ENCODE results near the gene TRPV3.
"Not testable (repeated sequence)": the region's sequence is repeated elsewhere in the genome, so short reads cannot be mapped to it uniquely, and the experiment has no call there.

TRPV3 gene

DNA sequence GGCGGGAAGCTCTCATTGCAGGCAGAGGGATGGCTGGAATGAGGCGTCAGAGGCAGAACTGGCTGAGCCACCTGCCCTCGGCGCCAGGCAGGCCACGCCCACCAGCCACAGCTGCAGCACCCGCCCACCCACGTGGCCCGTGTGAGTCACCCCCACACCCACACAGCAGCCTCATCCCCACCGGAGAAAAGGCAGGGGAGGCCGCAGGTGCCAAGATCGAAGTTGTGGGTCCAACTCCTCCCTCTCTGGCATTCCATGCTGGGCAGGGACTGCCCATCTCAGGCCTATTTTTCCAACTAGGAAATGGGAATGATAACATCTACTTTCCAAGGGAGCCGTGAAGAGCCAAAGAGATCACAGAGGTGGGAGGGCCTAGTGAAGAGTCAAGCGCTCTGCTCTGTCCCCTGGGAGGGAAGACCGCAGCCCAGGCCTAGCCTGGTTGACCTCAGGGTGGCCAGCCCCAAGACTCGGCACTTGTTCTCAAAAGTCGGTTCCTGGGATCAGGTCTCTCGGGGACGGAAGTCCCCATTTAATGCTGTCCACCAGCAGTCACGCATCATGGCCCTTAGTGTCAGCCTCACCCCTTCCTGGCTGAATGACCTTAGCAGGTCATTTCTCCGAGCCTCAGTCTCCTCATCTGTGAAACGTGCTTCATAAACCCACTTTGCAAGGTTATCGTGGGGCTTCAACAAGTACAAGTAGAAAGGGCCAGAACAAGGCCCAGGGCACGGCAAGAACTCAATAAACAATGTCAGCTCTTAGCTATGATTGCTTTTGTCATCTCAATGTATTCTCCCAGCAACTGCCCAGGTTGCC is at the start of gene TRPV3:
Gene TRPV3 (minus strand): TSS at position 45 of the 816 bp plus-strand sequence. CDS start 2,962 bp downstream, outside the sequence.
- DNase-seq = peak; percentile 3

DNA sequence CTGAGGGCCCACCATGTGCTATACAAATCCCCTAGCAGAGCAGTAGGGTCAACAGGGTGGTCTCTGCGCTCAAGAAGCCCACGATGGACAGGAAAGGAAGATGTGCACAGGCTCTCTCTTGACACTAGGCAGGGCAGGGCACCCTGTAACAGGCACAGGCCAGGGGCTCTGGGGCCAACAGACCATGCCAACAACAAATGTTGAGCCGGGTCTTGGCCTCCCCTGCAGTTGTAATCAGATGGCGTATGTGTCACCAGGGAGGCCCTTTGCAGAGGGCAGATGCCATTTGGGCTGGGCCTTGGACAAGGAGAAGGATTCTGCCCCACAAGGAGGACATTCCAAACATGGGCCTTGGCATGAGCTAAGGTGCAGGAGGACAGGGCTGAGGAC is 46.3 kb upstream of the TRPV3 start:
- DNase-seq = no peak

DNA sequence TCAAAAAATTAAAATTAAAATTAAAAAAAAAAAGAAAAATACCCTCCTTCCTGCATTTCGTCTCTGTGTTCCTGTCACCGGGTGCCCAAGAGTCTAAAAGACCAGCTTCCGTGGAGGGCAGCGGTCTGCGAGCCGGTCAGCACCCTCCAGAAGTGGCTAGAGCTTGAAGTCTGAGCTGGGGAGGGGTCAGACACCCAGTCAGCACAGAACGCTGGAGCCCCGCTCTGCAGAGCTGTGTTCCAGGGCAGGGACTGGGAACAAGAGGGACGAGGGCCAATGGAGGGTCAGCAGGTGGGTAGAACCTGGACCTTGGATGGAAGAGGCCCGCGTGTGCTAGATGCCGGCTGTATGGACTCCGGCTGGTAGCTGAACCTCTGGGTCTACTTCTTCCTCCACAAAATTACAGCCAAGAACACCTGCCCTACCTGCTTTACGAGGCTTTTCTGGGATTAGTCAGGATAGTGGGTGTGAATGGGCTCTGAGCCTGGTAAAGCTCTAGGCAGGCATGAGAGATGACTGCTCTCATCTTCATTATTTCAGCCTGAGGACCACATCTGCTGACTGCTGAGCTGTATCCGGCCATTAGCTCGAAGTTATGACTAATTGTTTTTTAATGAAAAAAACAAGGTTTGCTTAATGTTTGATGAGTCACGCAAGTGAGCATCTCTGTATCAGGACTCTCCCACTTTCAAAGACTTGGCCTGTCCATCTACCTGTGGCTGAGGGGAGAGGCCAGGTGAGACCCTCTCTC is 45.7 kb upstream of the TRPV3 start:
- no peak for DNase-seq

DNA sequence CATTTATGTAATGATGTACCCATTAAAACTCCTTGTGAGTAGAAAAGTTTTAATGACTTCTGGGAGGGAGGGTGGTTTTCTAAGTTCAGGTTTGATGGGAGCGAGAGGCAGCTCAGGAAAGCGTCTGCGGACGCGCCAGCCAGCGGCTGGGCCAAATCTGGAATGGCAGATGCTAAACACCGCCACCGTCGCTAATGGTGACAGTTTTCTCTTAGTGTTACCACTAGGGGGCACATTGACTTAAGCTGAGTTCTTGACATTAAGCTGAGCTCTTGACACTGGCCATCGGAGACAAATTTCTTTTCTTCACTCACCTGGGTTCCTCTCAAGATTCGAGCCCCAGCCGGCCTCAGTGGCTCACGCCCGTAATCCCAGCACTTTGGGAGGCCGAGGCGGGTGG is 44.9 kb upstream of the TRPV3 start:
- DNase-seq = no peak

DNA sequence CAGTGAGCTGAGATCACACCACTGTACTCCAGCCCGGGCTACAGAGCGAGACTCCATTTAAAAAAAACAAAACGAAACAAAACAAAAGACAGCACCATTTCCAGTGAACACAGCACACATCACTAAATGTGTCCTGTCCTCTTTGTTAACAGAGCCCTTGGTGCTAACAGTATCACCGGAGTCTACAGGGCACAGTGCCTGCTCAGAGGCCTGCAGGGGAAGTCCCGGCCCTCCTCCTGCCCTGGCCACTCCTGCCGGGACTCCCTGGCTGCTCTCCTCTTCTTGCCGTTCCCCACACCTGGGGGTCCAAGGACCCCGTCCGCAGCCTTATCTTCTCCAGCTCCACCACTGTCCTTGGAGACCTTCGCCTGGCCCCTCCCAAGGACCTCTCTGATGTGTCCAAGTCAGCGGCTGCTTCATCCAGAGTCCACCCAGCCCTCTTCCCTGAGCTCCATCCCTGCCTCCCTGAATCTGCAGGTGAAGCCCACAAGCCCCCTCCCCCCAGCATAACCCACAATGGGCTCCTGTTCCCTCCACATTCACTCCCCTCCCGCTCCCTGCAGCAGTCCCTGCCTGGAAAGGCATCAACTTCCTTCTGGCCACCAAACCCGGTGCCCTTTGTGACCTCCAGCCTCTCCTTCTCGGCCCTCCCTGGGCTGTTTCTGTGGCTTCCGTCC is 43.1 kb upstream of the TRPV3 start:
- DNase-seq = no peak

DNA sequence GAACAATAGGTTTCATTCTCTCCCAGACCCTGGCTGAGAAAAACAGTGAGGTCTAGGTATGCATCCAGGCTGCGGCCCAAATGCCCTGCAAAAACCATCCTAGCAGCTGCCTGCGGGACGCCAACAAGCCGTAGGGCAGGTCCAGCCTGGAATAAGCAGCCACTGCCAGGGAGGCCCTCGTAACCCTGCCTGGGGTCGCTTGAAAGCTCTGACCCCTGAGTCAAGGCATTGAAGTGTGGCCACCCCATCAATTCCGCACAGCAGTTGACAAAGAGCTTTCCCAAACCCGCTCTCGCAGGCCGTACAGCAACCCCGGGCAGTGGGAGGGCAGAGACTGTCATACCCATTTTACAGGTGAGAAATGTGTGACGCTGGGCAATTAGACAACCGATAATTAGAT is 40.5 kb upstream of the TRPV3 start:
- no peak for DNase-seq

DNA sequence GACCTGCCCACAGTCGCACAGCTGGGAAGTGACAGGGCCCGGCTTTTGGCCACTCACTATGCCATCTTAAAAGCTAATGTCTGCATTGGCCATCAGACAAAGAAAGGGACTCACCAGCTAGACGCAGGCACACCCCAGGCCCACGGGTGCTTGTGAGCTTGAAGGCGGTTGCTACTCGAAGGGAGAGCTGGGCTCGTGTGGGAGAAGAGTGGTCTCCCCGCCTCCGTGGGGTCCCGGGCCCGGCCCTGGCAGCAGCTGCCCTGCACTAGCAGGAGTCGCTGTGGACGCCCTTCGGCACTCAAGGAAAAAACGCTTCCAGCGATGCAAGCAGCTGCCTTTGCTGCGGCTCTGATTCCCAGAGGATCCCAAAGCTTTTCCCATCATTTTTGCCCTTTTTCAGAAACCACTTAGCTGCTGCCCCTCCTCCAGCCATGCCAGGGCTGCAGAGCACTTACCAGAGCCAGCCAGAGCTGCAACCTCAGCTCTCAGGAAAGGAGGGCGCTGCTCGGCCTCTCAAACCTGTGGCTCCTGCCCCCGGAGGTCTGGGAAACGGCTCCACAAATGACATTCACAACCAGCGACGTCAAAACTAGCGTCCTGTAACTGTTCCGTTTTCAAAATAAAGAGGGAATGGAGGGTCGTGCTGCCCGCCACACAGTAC is 39.3 kb upstream of the TRPV3 start:
- DNase-seq = no peak

DNA sequence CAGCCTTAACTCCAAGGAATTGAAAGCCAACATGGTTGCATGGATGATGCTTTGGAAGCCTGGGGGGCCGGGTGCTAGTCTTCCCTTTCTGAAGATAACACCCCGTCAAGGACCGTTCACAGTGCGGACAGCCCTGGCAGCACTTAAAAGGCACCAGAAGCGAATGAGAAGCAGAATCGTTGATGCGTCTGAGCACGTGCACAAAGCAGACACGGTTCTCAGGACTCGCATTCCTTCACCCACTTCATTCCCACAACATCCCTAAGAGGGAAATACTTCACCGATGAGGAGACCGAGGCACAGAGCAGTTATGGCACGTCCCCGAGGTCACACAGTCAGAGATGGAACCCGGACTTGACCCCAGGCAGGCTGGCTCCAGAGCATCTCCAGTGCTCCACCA is 37.4 kb upstream of the TRPV3 start:
- no peak for DNase-seq

DNA sequence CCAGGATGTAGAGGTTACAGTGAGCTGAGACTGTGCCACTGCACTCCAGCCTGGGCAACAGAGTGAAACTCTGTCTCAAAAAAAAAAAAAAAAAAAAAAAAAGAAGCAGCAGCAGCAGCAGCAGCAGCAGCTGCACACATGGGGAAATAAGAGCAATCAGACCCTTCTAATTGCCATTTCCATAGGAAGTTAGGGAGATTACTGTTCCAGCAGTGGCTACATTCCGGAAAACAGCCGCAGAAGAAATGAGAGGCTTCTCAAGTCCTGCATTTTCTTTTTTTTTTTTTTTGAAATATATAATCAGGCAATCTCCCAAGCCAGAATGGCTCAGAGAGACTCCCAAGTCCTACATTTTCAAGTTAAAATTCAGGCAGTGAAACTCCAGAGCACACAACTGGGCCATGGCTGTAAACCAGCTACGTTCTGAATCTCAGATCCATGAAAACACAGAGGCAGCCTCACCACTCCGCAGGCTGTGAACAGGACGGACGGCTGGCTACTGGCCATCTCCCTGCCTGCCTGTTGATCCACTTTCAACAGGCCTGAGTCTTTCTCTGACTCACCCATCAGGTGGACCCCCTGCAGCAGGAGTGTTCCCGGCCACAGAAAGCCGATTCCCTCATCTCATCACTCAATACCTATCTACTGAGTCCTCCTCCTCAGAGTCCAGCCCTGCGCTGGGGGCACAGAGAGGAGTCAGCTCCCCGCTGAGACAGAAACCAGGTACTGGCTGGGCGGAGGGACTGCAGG is 36.6 kb upstream of the TRPV3 start:
- DNase-seq = no peak

DNA sequence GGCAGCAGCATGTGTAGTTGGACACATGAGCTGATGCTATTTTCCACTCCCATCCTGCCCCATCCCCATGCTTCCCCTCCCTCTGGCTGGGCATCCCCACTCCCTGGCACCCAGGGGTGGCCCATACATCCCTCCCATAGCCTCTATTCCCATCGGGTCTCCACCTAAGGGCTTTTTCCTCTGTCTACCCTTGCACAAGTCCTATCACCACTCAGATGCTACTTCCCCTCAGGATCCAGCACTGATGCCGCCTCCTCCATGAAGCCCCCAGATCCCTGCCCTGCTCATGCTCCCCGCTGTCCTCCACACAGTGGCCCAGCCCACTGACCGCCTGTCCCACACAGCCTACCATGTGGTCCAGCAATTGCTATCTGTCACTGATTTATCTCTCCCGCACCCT is 35.8 kb upstream of the TRPV3 start:
- DNase-seq = no peak

DNA sequence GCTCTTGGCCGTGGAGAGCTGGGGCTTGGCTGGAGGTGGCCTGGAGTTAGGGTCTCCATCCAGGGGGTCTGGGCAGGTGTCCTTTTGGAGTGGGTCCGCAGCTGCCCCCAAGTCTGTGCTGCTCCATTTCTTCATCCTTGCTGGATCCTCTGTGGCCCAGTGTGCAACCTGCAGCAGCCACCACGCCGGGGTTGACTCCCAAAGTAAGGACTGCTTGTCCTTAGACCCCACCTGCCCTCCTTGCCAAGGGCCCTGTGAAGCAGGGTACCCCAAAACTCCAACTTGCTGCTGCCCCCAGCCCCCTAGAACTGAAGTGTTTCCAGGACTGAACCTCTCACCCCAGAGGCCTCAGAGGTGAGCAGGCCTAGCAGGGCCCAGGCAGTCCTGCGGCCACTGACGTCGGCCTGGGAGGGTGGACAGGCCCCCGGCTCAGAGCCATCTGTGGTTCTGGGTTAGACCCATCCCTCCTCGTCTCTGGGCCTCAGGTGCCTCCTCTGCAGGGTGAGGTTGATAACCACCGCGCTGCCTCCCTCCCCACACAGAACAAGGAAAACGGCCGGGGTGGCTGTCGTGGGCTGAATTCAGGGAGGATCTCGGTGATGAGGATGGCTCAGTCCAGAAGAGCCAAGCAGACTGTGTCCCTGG is 34.7 kb upstream of the TRPV3 start:
- no peak for DNase-seq

DNA sequence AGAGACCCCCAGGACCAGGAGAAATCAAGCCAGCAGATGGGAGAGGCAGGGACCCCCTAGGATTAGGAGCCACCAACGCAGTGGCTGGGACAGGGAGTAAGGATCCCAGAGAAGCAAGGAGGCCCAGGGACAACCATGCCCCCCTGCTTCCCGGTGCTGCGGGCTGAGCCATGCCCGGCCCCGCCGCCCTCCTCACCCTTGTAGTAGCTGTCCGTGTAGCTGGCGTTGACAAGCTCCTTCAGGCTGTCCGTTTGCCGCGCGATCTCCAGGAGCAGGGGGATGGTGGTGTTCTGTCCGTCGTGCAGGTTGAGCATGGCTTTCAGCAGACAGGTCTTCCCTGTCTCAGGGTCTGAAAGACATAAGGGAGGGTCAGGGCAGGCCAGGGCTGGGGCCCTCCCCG is 33.2 kb upstream of the TRPV3 start:
- DNase-seq = no peak

DNA sequence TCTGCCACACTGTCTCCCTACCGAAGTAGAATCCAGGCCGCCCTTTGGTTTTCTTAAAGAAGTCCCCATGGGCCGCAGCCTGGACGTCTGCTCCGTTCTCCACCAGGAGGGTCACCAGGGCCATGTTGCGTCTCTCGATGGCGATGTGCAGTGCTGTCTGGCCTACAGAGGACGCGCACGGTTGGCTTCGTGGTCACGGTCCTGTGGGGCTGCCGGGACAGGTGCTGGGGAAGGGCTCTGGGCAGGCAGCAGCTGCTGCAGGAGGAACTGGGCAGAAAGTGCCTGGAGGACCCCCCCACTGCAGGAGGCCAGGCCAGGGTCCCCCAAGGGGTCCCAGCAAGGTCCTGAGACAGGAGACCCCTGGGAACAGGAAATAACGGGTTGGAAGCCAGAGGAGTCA is 32.6 kb upstream of the TRPV3 start:
- DNase-seq = no peak

DNA sequence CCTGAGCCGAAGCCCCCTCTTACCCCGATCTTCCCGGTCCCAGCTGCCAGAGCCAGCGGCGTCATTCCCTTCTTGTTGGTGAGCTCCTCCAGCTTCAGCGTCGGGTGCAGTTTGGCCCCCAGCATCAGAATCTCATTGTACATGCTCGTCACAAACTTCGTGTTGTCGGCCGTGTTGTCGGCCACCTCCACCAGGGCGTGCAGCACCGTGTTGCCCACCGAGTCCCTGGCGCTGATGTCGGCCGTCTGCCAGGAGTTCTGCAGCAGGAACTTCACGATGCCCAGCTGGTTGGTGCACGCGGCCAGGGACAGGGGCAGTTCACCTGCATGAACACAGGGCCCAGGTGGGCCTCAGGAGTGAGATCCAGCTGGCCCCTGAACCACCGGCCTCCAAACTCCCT is 32.2 kb upstream of the TRPV3 start:
- no peak for DNase-seq

DNA sequence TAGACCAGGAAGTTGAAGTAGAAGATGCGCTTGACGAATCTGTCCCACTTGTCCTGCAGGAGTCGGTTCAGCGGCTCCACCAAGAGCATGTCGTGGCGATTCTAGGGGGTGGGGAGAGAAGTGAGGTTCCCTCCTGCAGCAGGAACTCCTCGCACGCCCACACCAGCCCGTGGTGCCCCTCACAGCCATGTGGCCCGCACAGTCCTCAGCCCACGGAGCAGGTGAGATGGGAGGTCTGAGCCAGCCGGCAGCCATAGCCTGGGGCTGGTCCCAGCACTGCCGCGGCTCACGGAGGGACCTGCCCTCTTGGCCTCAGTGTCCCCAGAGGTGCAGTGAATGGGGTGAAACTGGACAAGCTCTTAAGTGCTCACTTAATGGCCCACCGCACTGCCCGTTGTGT is 28.2 kb upstream of the TRPV3 start:
- no peak for DNase-seq

DNA sequence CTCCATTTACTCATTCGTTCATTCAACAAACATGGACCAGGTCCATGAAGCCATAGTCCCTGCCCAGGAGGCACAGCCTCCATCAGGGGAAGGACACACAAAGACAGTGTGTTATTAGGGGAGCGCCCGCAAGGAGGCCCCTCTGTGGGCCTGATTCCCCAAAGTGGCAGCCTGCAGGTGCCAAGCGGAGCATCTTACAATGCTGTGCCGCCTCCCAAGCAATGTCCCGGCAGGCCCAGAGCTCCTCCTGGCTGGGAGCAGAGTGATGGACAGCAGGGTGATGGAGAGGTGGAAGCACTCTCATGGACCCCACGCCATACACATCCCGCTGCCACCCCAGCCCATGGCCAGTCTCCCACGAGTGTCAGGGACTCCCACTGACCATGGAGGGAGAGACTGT is 25.8 kb upstream of the TRPV3 start:
- DNase-seq = no peak

DNA sequence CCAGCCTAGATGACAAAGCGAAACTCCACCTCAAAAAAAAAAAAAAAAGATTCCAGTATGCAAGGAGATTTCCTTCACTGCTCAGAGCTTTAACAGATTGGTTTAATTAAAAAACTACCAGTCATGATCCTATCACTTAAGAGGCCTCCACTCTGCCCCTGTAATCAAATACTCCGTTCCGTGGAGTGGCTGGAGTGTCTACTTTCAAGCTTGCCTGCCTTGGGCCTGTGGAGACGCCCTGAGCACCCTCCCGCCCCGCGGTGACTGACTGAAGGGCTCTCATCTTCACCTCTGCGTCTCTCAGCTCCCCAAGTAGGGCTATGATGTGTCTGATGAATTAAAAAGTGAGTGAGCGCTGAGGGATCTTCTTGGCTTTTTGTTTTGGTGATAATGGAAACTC is 25.3 kb upstream of the TRPV3 start:
- no peak for DNase-seq

DNA sequence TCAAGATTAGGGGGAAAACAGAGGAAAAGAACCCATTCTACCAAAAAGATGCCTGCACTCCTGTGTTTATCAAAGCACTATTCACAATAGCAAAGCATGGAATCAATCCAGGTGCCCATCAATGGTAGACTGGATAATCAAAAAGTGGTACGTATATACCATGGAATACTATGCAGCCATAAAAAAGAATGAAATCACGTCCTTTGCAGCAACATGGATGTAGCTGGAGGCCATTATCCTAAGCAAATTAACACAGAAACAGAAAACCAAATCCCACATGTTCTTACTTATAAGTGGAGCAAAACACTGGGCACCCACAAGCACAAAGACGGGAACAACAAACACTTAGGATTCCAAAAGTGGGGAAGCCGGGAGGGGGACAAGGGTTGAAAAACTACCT is 21.1 kb upstream of the TRPV3 start:
- not testable (repeated sequence) for DNase-seq

DNA sequence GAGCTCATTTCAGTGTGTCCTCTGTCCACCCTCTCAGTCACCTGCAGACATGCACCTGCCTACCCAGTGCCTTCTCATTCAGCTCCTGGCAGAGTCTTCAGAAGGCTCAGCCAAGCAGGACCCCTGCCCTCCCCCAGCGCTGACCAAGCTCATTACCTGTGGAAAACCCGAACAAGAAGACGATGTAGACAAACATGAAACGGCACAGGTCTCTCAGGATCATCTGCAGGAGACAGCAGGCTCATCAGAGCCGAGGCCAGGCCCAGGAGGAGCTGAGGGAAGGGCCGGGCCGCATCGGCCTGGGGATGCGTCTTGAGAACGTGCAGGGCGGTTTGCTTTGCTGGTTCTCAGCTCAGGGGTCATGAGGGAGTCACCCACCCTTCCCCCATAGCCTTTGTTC is 19.4 kb upstream of the TRPV3 start:
- DNase-seq = no peak

DNA sequence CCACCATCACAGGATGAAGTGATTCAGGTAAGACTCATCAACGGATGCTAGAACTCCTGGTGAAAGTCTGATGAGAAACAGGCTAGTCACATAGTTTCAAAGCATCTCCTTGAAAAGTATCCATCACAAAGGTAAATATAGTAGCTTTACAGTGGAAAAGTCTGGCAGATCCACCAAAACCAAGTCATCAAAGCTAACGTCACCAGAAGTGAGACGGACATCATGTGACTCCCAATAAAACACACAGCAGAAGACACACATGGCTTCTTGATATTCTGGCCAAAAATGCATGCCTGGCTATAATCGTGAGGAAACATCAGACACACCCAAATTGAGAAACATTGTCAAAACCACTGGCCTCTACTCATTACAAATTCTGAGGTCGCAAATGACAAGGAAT is 17.9 kb upstream of the TRPV3 start:
- no peak for DNase-seq

DNA sequence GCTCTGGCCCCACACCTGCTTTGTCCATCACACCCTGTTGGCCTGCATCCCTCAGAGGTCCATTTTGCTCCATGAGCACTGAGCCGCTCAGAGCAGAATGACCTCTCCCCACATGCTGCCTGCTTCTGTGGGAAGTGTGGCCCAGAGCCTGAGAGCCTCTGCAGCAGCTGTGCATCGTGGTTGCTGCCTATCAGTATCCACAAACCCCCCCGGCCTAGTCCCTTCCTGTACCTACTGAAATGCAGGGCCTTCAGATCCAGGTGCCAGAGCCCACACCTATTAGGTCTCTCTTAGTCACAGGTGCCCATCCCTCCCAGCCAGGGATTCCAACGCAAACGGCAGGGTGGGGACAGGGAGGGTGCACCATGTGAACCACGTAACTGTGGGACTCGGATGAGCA is 16.6 kb upstream of the TRPV3 start:
- DNase-seq = no peak

All from DMS153 (cell line).